22Rv1 (cell line): ENCODE measurements around the gene ANXA2R.

Experiments
- CTCF ChIP-seq: fragments of 450-650 bp; IDR thresholded peaks from 2 replicates; pipeline ENCODE4 v1.5.1; 2017; ENCODE audit warnings: mild to moderate bottlenecking
- ZFX ChIP-seq: fragments of 450-650 bp; IDR thresholded peaks from 2 replicates; pipeline ENCODE4 v1.6.1; 2017; ENCODE audit warnings: antibody characterized with exemption, borderline replicate concordance

GRCh38 chr5:43034591-43034968 lies 5.5 kb downstream of the ANXA2R start:
- TF ChIP-seq CTCF (no peak), ZFX (no peak)
